GM18498 (cell line): ENCODE measurements around the gene ZNF296.

ENCODE experiments used
- ATAC-seq: cut with Tn5 transposase; IDR thresholded peaks from one replicate; pipeline ENCODE4 v1.9.1; 2021; ENCODE audit warnings: mild to moderate bottlenecking, moderate library complexity; ENCODE audit not compliant: unreplicated experiment

Gene ZNF296

DNA sequence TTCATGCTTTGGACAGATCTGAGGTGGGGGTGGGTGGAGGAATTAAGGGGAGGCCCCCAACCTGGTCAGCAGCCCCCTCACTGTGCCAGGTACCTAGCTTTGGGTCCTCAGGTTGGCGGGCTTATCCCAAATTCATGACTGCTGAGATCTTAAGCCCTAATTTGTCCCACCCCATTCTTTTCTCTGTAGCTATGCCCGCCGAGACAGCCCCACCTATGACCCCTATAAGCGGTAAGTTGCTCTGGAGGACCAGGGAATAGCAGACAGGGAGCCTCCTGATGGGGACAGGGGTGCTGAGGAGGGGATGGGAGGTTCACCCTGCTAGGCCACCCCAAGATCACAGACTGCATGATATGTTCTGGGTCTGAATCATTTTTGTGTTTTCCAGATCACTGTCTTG is 14.3 kb downstream of the ZNF296 start:
- ATAC-seq: no peak

DNA sequence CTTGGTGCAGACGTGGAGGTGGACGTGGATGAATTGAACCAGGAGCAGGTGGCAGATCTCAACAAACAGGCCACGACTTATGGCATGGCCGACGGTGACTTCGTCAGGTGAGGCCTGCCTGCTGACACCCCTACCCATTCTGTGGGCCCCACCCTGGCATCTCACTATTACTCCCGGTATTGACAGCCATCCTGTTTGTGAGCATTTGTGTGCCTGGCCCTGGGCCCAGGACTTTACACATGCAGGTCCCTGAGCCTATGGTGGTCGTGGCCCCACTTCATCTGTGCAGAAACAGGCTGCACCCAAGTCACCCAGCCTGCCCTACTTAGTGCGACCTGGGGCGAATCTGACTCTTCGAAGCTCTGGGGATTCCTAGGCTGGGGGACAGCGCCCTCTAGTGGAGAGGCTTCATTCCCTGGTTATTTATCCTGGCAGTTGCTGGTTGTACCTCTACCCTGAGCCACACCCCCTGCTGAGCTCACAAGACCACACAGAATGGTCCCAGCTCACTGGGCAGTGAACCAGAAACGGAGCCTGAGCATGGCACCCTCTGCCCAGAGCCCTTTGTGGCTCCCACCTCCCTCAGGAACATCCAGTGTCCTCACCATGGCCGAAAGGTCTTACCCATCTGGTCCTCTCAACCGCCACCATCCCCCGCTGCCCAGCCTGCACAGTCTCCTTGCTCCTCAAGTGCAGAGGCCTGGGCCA is 16.9 kb downstream of the ZNF296 start:
- ATAC-seq: no peak

DNA sequence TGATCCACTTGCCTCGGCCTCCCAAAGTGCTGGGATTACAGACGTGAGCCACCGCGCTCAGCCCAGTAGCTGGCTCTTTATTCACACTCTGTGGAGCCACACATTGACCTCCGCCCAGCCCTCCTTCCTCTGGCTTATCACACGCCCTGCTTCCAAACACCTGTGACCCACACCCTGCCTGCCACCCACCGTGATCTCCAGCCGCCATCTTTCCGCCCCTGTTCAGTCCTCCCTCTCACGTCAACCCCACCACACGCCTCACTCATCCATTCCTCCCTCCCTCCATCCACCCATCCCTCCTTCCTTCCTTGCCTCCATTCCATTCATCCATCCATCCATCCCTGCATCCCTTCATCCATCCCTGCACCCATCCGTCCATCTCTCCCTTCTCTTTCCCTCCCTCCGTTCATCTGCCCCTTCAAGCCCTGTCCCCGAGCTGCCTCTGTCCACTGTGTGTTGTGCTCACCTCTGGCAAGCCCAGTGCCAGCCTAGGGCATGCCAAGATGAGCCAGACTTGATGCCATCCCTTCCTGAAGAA is 17.6 kb downstream of the ZNF296 start:
- no peak for ATAC-seq

DNA sequence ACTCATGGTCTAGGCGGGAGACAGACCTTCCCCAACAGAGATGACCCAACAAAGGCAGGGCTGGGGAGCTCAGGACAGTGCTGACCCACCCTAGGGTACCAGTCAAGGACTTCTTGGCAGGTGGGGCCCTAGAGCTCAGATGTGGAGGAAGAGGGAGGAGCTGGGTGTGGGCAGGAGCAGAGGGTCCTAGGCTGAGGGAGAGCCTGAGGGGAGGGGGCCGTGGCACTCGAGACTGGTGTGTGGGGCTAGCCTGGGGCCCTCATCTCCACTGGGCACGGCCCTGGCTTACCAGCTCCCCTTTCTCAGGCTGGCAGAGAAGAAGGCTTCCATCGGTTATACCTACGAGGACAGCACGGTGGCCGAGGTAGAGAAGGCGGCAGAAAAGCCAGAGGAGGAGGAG is 18.8 kb downstream of the ZNF296 start:
- no peak for ATAC-seq

DNA sequence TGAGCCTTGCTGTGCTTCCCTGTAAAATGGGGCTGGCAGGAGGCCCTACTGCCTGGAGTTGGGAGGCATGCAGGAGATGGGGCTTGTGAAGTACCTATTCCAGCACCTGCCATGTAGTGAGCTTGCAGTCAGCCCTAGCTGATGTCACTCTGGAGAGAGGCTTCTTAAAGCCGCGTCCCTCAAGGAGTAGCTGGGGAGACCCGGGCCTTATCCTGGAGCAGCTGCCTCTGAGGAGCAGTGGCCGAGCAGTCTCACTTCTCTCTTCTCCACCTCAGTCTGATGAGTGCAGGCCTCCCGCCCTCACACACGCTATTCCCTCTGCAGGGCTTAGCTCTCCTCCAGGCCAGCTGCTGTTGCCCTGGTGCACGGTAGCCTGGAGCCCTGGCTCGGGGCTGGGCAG is 19.4 kb downstream of the ZNF296 start:
- no peak for ATAC-seq

DNA sequence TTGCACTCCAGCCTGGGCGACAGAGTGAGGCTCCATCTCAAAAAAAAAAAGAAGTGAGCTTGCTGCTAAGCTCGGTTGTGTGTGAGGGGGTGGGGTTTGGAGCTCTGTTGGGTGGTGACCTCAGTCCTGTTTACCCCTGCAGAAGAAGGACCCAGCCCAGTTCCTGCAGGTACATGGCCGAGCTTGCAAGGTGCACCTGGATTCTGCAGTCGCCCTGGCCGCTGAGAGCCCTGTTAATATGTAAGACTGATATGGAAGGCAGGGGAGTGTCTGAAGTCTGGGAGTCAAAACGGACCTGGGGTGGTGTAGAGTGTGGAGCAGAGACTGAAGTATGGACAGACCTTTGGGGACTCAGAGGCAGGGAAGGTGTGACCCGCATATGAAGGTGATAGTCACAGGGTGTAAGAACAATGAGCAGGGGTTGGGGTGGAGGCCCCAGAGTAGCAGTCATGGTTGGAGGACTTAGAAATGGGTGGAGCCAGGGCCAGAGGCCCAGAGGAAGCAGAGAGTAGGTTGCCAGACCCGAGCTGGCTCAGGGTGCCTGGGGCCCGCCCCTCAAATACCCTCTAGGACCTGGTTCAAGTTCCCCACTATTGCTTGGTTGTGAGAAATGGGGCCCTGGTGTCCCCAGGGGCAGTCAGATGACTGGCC is 24.2 kb downstream of the ZNF296 start:
- no peak for ATAC-seq

DNA sequence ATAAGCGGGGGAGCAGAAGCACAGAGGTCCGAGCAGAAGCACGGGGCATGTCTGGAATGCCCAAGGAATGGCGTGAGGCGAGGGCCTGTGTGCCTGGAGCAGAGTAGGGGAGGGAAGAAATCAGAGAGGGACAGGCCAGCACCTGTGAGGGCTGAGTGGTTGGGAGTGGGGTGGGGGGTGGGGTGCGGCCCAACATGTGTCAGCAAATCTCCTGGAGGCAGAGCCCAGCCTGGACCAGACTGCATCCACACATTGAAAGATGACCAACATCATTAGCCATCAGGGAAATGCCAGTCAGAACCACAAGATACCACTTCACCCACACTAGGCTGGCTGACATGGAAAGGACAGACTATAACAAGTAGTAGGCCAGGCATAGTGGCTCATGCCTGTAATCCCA is 26.2 kb downstream of the ZNF296 start:
- no peak for ATAC-seq

DNA sequence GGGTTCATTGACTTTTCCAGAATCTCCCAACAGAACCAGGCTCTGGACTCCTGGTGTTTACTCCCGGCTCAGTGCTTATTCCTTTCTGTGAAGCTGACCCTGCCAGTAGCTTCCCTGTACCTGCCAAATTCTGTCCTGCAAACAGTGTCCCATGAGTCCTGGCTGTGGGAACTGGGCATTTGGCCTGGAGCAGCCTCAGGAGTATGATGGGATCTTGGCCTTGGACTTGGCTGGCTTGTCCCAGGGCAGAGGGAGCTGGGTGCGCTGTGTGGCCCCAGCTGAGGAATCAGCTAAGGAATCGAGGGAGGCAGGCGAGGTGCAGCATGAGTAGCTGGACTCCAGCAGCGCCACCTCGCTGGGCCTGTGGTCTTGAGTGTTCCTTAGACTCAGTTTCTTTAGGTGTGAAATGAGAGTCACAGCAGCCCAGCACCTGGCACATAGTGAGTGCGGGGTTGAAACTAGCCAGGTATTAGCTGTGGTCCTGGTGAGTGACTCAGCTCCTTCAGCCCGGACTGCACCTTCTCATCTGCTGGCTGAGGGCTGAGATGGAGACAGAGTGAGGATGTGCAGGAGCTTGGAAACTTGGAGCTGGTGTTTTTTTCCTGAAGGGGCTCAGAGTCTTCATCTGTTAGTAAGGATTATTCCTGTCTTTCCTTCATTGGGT is 27.1 kb downstream of the ZNF296 start:
- ATAC-seq: no peak

DNA sequence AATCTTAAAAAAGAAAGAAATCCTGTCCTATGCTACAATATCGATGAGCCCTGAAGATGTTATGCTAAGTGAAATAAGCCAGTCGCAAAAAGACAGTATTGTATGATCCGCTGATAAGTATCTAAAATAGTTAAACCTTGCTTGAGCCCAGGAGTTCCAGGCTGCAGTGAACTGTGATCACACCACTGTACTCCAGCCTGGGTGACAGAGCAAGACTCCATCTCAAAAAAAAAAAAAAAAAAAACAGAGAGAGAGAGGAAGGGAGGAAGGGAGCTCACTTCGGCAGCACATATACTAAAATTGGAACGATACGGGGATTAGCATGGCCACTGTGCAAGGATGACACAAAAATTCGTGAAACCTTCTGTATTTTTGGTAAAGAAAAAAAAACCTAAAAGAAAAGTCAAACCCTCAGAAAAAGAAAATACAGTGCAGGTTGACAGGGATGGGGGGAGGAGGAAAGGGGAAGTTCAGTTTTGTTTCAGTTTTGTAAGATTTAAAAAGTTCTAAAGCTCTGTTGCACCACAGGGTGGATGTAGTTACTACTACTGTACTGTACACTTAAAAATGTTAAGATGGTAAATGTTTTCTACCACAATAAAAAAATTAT is 29.0 kb downstream of the ZNF296 start:
- ATAC-seq: peak; percentile 74

DNA sequence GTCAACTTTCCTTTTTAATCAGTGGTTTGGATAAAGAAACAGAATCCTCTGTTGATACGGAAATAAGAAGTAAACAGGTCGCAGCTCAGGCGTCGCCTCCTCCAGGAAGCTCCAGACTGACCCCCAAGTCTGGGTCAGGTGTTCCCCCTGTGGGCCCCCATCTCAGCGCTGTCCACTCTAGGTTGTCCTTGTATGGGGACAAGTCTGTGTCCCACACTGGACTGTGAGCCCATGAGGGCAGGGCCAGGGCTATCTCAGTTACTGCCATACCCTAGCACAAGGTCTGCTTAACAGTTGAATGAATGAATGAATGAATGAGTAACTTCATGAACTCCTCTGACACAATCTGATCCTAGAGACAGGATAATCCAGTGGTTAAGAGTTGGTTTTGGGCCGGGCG is 29.9 kb downstream of the ZNF296 start:
- no peak for ATAC-seq

DNA sequence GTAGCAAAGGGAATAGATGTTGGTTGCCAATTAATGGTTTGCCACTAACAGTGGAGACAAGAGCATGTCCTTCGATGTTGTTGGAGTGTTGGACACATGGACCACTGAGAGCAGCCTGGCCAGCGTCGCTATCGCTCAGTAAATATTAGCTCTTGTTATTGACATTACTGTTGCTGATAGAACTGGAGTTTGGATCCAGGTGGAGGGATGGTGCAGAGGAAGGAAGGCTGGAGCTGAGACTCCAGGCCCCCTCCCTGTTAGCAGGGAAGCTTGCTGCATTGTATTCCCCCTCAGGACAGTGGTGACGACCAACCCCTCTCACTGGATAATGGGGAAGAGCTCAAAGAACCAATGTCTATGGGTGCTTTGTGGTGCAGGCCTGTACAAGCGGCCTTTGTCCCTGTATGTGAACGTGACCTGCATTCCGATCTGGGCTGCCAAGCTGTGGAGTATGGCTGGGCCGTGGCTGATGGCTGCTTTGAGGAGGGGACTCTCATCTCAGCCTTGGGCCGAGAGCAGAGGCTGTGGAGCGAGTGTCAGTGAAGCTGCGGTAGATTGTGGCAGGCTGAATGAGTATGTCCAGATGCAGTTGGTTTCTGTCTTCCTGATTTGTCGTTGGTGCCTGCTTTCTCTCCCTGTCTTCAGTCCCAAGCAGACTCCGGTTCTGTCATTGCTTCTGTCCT is 30.5 kb downstream of the ZNF296 start:
- no peak for ATAC-seq

DNA sequence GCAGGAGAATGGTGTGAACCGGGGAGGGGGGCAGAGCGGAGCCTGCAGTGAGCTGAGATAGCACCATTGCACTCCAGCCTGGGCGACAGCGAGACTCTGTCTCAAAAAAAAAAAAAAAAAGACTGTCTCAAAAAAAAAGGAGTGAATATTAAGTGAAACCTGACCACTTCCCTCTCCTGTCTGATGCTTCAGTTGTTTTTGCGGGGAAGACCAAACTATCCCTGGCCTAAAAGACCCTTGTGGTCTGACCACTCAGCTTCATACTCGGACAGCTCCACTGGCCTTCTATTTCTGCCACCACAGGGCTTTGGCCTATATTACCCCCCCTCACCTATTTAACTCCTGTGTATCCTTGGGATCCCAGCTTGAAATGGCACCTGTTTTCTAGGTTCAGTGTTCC is 35.2 kb downstream of the ZNF296 start:
- no peak for ATAC-seq

DNA sequence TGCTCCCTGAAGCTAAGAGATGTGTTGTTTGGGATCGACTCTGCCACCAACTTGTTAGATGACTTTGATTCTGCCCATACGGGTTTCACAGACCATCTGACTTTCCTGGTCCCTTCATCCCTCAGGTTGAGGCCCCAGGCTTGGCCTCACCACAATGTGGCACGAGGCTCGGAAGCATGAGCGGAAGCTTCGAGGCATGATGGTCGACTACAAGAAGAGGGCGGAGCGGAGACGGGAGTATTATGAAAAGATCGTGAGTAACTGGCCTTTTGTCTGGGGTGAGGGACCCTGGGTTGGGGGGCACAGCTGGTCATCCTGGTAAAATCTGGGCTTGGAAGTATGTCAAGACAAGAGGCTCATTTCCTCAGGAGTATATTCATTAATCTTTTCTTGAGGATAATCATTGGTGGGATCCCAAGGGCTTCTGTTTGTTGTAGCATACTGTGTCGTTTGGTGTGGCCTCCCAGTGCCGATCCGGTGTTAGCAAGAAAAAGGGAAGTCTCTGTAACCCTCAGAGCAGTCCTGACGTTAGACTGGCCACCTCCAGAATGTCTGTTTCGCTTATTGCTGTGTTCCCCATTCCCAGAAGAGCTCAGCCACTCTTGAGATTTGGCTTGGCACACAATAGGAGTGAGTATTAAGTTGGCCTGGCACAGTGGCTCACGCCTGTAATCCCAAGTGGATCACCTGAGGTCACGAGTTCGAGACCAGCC is 36.1 kb downstream of the ZNF296 start:
- no peak for ATAC-seq

DNA sequence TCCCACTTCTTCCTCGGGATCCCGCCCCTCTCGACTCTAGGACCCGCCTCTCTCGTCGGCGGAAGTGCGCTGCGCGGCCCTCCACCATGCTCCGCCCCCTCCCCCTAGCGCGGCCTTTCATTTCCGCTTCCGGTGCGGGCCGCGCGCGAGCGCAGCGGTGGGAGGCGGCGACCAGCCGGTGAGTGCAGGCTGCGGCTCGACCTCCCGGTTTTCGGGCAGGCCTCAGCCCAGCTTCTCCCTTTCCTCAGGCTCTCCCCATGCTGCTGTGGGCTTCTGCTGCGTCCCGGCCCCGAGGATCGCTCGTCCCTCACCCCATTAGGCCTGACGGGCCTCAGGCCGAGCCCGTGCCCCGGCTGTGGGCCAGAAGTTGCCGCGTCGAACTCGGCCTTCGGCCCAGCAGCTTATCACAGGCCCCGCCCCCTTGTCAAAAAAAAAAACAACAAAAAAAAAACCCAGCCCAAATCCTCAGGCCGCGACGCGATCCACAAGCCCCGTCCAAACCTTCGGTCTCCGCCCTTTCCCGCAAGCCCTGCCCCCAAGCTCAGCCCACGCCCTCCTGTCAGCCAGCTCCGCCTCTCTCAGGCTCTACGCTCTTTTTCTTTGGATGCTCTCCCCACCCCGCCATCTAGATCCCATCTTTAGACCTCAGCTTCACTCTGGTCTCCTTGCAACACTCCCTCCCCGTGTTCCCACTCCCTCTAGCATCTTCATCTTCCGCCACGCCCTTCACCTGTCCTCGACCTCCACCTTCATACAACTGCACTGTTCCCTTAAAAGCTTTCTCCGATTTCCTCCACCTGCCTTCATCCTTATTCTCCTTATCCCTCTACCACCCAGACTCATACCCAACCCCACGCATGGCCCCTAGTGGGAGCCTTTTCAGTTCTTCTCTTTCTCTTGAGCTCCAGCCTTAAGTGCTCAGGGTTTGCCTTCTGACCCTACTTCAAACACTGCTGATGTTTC is 37.1 kb downstream of the ZNF296 start, which contains the start of gene CLASRP:
Gene CLASRP (plus strand): TSS at position 115 of the 963 bp plus-strand sequence. CDS start 1,168 bp downstream, outside the sequence.
- peak; percentile 87 for ATAC-seq

DNA sequence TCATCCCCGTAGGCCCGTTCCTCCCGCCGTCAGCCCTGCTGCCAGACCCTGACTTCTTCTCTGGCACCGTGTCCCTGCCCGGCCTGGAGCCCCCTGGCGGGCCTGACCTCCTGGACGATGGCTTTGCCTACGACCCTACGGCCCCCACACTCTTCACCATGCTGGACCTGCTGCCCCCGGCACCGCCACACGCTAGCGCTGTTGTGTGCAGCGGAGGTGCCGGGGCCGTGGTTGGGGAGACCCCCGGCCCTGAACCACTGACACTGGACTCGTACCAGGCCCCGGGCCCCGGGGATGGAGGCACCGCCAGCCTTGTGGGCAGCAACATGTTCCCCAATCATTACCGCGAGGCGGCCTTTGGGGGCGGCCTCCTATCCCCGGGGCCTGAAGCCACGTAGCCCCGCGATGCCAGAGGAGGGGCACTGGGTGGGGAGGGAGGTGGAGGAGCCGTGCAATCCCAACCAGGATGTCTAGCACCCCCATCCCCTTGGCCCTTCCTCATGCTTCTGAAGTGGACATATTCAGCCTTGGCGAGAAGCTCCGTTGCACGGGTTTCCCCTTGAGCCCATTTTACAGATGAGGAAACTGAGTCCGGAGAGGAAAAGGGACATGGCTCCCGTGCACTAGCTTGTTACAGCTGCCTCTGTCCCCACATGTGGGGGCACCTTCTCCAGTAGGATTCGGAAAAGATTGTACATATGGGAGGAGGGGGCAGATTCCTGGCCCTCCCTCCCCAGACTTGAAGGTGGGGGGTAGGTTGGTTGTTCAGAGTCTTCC is 38.7 kb downstream of the ZNF296 start:
- ATAC-seq: no peak

DNA sequence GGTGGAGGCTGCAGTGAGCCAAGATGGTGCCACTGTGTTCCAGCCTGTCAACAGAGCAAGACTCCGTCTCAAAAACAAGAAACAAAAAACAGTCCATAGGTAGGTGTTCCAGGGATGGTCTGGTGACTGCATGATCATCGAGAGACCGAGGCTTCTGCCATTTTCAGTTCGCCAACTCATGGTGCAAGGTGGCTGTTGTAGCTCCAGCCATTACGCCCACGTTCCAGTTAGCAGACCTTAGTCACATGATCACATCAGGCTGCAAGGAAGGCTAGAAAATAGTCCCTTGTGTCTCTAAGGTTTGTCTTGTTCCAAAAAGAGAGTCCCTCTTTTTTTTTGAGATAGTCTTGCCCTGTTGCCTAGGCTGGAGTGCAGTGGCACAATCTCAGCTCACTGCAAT is 40.5 kb downstream of the ZNF296 start:
- ATAC-seq: no peak

DNA sequence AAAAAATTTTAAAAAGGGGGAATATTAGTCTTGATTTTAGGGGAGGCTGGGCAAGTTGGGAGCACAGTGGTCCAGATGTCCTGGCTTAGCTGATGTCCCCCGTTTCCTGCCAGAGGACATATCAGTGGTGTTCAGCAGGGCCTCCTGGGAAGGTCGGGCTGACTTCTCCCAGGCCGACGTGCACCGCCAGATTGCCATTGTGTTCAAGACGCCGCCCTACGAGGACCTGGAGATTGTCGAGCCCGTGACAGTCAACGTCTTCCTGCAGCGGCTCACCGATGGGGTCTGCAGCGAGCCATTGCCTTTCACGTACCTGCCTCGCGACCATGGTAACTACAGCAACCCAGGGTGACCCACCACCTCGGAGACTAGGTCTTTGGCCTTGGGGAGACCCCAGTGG is 43.9 kb downstream of the ZNF296 start:
- ATAC-seq: no peak

DNA sequence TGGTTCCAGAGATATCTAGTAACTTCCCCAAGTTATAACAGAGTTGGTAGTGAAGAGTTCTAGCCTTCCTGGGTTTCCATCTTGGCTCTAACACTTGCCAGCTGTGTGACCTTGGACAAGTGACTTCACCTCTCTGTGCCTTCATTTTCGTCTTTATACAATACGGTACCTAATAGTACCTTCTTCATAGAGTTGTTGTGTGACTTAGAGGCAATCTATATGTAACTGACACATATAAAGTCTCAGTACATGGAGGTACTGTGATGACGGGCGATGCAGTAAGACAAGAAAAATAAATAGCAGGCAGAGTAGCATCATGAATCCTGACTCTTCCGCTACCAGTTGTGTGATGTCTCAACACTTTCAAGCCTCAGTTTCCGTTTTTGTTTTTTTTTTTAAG is 45.5 kb downstream of the ZNF296 start:
- no peak for ATAC-seq
